Osteoblast (primary cell): ENCODE measurements around the gene GOLIM4. TPM values are rescaled to one million over a fixed set of nuclear protein-coding genes. Genes with fewer than 3 reads are reported as not detected.

Experiments used
- DNase-seq: peaks from one replicate; pipeline ENCODE4 v3.0.0; 2011; ENCODE audit warnings: low spot score, mixed read lengths; ENCODE audit not compliant: insufficient read length; ENCODE audit errors: missing footprints
- H2AFZ ChIP-seq: 2 replicates; pipeline ENCODE4 v1.6.0; 2011; ENCODE audit warnings: mild to moderate bottlenecking, low read length
- H3K27ac ChIP-seq: 2 replicates; pipeline ENCODE4 v1.5.1; 2011; ENCODE audit warnings: mild to moderate bottlenecking, low read depth, low read length, moderate library complexity
- H3K27me3 ChIP-seq: 2 replicates; pipeline ENCODE4 v1.6.0; 2012; ENCODE audit warnings: mild to moderate bottlenecking, control low read depth, inconsistent platforms, low read length, moderate library complexity; ENCODE audit not compliant: insufficient read depth
- H3K36me3 ChIP-seq: 2 replicates; pipeline ENCODE4 v1.5.1; 2011; ENCODE audit warnings: mild to moderate bottlenecking, low read length, control low read depth, moderate library complexity; ENCODE audit not compliant: insufficient read depth
- H3K4me1 ChIP-seq: 2 replicates; pipeline ENCODE4 v1.5.1; 2011; ENCODE audit warnings: mild to moderate bottlenecking, low read length, control low read depth, moderate library complexity; ENCODE audit not compliant: insufficient read depth
- H3K4me2 ChIP-seq: 2 replicates; pipeline ENCODE4 v1.6.0; 2011; ENCODE audit warnings: mild to moderate bottlenecking, low read length; ENCODE audit not compliant: insufficient read depth
- H3K4me3 ChIP-seq: fragments of 200-600 bp; sonication (generic); 3 replicates; pipeline ENCODE4 v1.5.1; 2012; ENCODE audit warnings: mild to moderate bottlenecking, low read length, inconsistent platforms; ENCODE audit not compliant: insufficient read depth
- H3K79me2 ChIP-seq: 2 replicates; pipeline ENCODE4 v1.6.0; 2012; ENCODE audit warnings: mild to moderate bottlenecking, low read length, control low read depth, inconsistent platforms; ENCODE audit not compliant: insufficient read depth
- H3K9me3 ChIP-seq: 2 replicates; pipeline ENCODE4 v1.5.1; 2011; ENCODE audit warnings: low read depth, low read length, control low read depth
- H4K20me1 ChIP-seq: 2 replicates; pipeline ENCODE4 v1.6.0; 2012; ENCODE audit warnings: mild to moderate bottlenecking, low read length, control low read depth; ENCODE audit not compliant: insufficient read depth
- CTCF ChIP-seq: IDR thresholded peaks from 2 replicates; pipeline ENCODE4 v1.5.1; 2011; ENCODE audit warnings: mild to moderate bottlenecking, low read depth, low read length, moderate library complexity; ENCODE audit errors: extremely low read depth
- total RNA-seq: library from RNA; depleted of rRNA; stranded (reverse); fragments of >200 nt; gene quantifications from 2 replicates; pipeline ENCODE4 v1.2.3, GENCODE V29; 2012

Gene GOLIM4
- total RNA-seq, 1 donor: 44.5 TPM

GRCh38 chr3:168090306-168091085 is 5.2 kb downstream of the GOLIM4 start:
- no peaks in the 10 kb centered on the region for H3K36me3 ChIP-seq
- no peak for TF ChIP-seq CTCF
- H3K9me3 ChIP-seq: no peaks in the 10 kb centered on the region
- peaks cover 88% of the 10 kb centered on the region for H3K79me2 ChIP-seq
- H2AFZ ChIP-seq: no peak overlapping the region
- H3K27ac ChIP-seq: no peak overlapping the region
- no peak overlapping the region for H3K4me2 ChIP-seq
- no peaks in the 10 kb centered on the region for H3K27me3 ChIP-seq
- H3K4me3 ChIP-seq: no peak overlapping the region
- H4K20me1 ChIP-seq: peaks cover 34% of the 10 kb centered on the region
- peaks cover 18% of the 10 kb centered on the region for H3K4me1 ChIP-seq
- DNase-seq: no peak

DNA sequence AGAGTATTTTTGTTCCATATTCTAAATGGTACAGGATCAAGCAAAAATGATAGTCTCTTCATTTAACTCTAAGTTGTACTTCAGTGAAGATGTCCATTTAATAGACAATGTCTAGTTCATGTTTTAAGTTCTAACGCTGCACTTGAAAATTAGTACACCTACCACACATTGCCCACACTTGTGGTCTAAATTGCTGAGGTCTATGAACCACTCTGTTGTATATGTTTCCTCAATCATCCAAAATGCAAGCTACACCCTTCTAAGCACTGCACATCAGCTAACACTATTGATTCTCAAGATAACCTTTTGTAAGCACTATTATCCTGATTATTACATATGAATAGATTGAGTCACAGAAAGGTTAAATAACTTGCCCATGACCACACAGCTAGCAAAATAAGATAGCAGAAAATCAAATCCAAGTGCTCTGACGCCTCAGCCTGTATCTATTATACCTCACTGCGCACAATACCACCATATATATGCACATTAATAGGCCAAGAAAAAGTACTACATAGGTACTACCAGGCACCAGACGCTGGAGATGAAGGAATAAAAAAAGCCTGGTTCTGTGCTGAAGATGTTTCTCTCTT is 6.4 kb downstream of the GOLIM4 start:
- Histone ChIP-seq H3K27ac (no peak overlapping the region), H3K79me2 (peaks cover 96% of the 10 kb centered on the region), H3K36me3 (no peaks in the 10 kb centered on the region), H4K20me1 (peaks cover 33% of the 10 kb centered on the region), H3K9me3 (no peaks in the 10 kb centered on the region), H3K4me1 (peaks cover 18% of the 10 kb centered on the region), H2AFZ (no peak overlapping the region), H3K27me3 (no peaks in the 10 kb centered on the region), H3K4me2 (no peak overlapping the region), H3K4me3 (no peak overlapping the region)
- no peak for DNase-seq
- TF ChIP-seq CTCF: no peak

GRCh38 chr3:168088106-168088720 is 7.5 kb downstream of the GOLIM4 start:
- H2AFZ ChIP-seq: no peak overlapping the region
- DNase-seq: peak; percentile 68
- peak; percentile 36 for TF ChIP-seq CTCF
- H3K4me1 ChIP-seq: peaks cover 17% of the 10 kb centered on the region
- H4K20me1 ChIP-seq: peaks cover 23% of the 10 kb centered on the region
- no peaks in the 10 kb centered on the region for H3K36me3 ChIP-seq
- H3K9me3 ChIP-seq: no peaks in the 10 kb centered on the region
- no peak overlapping the region for H3K4me2 ChIP-seq
- peaks cover 96% of the 10 kb centered on the region for H3K79me2 ChIP-seq
- H3K27ac ChIP-seq: no peak overlapping the region
- no peaks in the 10 kb centered on the region for H3K27me3 ChIP-seq
- H3K4me3 ChIP-seq: no peak overlapping the region

- Histone ChIP-seq H3K4me2 (no peak overlapping the region), H3K4me1 (peaks cover 10% of the 10 kb centered on the region), H3K9me3 (no peaks in the 10 kb centered on the region), H3K4me3 (no peak overlapping the region), H4K20me1 (peaks cover 19% of the 10 kb centered on the region), H3K27me3 (no peaks in the 10 kb centered on the region), H3K79me2 (peaks cover 96% of the 10 kb centered on the region), H2AFZ (no peak overlapping the region), H3K27ac (no peak overlapping the region), H3K36me3 (no peaks in the 10 kb centered on the region)
- TF ChIP-seq CTCF: no peak
- DNase-seq: no peak
These were observed 8.2 kb downstream of the GOLIM4 start for GRCh38 chr3:168087539-168087938.
